NCI-H2227 treated with DMSO at 0.1 percent for 48 hours (cell line): ENCODE measurements around the gene TRPV6.

Experiments used
- DNase-seq: peaks from one replicate; lab custom pipeline; 2025; lab: John Stamatoyannopoulos, UW

TRPV6 gene

DNA sequence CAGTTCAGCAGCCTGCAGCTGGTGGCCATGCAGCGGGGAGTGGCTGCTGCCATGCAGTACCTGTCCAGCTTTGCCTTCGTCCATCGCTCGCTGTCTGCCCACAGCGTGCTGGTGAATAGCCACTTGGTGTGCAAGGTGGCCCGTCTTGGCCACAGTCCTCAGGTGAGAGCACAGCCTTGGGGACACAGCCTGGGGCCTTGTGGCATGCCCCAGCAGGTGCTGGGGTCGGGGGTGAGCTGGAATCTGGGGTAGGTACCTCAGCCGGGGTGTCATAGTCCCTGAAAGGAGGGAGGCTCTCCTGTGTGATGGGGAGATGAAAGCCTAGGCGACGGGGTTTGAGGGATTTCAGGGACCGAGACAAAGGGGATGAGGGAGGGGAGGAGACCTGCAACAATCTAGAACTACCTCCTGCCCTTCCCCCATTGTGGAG lies 16.5 kb downstream of the TRPV6 start:
- no peak for DNase-seq

DNA sequence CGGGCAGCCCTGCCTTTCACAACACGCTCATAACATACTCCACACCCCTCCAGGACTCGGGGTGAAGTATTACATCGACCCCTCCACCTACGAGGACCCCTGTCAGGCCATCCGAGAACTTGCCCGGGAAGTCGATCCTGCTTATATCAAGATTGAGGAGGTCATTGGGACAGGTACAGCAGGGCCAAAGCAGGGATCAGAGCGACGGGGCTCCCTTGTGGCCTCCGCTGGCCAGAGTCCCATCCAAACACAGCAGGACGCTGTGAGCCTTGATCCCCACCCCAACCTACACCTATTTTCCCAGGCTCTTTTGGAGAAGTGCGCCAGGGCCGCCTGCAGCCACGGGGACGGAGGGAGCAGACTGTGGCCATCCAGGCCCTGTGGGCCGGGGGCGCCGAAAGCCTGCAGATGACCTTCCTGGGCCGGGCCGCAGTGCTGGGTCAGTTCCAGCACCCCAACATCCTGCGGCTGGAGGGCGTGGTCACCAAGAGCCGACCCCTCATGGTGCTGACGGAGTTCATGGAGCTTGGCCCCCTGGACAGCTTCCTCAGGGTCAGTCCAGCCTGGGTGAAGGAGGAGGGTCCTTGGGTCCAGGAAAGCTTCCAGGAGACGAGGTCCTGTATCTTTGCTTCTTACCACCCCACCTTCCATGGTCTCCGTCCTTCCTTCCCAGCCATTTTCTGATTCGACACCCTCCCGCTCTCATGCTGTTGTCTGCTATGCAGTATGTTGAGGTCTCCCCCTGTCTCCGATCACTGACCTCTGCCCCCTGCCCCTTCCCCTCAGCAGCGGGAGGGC lies 17.2 kb downstream of the TRPV6 start:
- DNase-seq = no peak

DNA sequence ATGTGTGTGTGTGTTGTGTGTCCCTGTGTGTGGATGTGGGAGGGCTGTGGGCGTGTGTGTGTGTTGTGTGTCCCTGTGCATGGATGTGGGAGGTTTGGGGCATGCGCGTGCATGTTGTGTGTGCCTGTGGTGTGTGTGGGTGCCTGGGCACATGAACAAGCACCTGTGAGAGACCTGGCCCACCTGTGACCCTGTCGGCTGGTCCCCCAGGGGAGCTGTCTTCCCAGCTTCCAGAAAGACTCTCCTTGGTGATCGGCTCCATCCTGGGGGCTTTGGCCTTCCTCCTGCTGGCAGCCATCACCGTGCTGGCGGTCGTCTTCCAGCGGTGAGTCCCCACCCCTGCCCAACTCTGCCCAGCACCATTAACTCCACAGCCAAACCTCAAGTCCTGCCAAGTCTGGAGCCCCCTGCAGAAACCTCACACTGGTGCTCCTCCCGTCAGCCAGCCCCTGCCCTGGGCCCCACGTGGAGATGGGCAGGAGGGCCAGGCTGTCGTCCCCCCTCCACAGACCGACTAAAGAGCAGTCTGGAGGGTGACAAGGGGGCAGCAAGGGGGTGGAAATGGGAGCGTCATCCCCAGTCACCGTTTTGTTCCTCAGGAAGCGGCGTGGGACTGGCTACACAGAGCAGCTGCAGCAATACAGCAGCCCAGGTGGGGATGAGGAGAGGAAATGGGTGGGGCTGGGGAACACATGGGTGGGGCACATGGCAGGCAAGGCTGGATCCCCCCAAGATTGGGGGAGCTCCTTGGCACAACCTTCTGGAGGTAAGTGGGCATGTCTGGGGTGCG lies 18.0 kb downstream of the TRPV6 start:
- DNase-seq = no peak

DNA sequence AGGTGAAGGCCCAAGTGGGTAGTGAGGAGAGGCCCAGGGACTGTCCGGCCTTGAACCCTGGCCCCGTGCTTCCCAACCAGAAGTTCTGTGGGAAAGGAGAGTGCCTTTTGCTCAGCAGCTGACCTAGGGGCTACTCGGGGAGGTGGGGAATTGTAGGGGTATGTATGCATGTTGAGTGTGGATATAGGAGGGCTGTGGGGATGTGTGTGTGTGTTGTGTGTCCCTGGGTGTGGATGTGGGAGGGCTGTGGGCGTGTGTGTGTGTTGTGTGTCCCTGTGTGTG lies 18.5 kb downstream of the TRPV6 start:
- DNase-seq = no peak

DNA sequence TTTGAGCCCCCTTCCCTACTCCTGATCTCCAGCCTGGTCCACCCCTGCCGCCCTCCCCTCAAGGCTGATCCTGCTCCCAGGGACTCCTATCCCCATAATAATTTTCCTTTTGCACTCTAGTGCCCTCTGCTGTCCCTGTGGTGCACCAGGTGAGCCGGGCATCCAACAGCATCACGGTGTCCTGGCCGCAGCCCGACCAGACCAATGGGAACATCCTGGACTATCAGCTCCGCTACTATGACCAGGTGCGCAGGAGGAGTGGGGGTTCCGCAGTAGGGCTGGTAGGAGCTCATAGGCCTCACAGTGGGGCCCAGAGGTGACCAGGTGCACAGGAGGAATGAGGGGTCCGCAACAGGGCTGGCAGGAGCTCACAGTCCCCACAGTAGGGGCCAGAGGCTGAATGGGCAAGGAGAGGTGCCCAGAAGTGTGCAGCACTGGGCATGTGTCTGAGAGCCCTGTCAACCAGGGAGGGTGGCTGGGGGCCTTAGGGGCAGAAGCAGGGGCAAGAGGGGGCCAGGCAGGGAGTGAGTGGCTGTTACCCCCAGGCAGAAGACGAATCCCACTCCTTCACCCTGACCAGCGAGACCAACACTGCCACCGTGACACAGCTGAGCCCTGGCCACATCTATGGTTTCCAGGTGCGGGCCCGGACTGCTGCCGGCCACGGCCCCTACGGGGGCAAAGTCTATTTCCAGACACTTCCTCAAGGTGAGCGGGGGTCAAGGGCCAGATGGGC lies 19.0 kb downstream of the TRPV6 start:
- DNase-seq = no peak

DNA sequence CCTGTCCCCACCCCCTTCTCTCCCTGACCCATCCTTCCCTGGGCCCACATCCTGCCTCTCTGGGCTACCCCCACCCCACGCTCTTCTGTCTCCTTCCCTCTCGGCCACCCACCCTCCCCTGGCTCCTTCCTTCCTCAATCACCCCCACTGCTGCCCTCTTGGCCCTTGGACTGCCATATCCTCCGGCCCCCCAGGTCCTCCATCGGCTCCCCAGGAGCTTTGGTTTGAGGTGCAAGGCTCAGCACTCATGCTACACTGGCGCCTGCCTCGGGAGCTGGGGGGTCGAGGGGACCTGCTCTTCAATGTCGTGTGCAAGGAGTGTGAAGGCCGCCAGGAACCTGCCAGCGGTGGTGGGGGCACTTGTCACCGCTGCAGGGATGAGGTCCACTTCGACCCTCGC lies 19.8 kb downstream of the TRPV6 start:
- no peak for DNase-seq

DNA sequence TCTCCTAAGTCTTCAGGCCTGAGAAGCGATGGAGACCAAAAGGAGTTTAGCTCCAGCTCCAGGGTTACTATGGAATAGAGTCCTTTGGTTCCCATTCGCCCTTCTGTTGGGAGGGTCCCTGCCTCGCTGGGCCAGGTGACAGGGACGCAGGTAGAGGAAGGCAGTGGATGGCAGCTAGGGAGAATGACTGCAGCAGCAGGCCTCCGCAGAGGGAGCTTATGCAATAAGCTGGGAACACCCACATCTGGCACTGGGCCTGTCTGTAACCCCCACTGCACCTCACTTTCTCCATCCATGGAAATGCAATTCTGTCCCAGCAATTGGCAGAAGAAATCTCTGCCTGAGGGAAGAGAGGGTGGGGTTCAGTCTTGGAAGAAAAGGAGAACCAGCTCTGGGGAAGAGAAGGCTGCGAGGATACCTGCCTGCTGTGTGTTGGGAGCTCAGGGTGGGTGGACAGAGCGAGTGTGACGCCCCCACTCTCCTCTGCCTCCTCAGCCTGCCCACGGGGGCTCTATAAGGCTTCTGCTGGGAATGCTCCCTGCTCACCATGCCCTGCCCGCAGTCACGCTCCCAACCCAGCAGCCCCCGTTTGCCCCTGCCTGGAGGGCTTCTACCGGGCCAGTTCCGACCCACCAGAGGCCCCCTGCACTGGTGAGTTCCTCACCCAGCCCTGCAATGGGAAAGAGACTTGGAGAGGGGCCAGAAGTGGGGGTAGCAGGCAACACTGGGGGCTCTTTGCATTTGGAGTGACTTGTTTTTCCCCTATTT lies 20.4 kb downstream of the TRPV6 start:
- no peak for DNase-seq

DNA sequence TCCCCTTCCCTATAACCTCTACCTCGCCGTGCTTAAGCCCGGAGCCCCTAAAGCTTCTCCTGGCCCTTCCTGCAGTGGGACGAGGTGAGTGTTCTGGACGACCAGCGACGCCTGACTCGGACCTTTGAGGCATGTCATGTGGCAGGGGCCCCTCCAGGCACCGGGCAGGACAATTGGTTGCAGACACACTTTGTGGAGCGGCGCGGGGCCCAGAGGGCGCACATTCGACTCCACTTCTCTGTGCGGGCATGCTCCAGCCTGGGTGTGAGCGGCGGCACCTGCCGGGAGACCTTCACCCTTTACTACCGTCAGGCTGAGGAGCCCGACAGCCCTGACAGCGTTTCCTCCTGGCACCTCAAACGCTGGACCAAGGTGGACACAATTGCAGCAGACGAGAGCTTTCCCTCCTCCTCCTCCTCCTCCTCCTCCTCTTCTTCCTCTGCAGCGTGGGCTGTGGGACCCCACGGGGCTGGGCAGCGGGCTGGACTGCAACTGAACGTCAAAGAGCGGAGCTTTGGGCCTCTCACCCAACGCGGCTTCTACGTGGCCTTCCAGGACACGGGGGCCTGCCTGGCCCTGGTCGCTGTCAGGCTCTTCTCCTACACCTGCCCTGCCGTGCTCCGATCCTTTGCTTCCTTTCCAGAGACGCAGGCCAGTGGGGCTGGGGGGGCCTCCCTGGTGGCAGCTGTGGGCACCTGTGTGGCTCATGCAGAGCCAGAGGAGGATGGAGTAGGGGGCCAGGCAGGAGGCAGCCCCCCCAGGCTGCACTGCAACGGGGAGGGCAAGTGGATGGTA lies 21.5 kb downstream of the TRPV6 start:
- DNase-seq = no peak

DNA sequence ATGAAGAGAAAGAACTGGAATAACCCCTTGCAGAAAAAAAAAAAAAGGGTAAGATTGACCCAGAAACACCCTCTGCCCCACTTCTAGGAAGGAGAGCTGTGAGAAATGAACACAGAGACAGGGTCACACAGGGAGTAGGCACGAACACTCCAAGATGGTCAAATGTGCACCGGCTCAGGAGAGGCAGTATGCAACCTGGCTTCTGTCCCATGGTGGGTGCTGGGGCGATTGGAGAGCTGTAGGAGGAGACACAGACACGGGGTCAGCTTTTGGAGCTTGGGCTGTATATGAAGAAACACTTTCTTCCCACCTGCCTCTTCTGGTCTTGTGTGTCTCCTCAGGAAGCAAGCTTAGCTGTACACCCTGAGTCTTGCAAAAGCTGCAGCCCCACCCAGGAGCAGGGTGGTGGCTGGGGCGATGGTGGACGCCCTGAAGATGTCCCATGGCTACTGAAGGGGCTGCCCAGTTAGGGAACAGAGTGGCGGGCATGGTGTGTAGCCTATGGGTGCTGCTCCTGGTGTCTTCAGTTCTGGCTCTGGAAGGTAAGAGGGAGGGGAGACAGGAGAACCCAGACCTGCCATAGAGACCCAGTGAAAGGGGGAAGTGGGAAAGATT lies 22.7 kb downstream of the TRPV6 start:
- no peak for DNase-seq

DNA sequence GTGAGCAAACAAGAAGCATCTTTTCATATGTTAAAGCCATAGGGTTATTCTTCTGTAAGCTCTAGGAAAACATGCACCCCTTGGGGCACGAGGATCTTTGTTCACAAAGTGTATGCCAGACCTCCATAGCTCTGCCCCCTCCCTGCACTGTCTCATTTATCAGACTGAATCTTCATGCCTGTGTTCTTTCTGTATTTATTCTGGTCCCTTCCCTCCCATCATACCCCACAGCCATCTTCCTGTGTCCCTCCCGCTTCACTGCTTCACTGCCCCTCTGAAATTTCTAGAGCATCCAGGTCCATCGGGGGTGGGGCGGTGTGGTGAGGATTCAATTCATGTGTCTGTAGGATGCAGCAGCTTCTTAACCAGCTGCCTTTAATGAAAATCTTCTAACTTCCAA lies 23.2 kb downstream of the TRPV6 start:
- no peak for DNase-seq

DNA sequence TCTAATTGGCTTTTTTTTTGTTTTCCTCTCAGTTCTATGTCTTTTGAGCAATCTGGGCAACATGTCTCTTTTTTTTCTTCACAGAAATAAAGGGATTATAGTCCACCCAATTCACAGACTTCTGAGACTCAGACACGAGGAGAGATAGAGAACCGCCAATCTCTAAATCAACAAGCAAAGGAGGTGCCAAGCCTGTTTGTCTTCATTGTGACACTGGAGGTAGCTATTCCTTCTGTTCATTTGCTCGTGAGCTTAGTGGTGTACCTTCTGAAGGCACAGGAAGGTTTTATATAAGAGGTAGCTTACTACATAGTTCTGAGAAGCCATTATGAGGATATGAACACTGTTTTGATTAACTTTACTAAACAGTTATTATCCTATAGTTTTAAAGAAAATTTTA lies 24.6 kb downstream of the TRPV6 start:
- no peak for DNase-seq

DNA sequence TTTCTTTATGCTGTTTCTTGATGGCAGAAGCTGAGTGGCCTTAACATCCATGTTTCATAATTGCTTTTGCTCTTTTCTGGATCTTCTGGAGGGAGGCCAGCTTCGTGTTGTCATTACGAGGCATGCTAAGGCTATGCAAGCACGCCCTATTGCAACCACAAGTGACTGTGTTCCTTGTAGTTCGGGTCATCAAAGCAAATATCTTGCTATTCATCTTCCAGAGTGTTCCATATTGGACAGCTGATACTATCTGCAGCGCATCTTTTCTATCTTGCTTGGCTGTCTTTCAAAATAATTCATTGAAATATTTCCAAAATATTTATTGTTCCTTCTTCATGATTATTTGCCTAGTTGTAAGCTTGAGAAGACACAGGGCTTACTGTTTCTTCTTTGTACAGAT lies 25.7 kb downstream of the TRPV6 start:
- no peak for DNase-seq

DNA sequence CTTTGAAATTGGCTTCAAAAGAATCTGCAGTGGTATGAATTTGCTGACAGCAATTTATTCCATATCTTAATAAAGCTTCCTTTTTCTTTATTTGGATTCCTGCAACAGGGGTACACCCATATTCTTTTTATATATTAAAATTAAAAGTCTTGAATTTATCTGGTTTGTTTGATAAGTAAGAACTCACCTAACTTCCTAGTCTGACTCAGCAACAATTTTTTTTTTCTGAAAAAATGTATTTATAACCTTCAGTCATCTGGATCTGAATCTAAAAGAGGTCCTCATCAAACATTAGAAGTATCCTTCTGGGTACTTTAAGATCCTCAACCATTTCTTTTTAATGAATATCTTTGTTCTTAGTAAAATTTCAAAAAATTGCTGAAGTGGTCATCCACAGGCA lies 26.1 kb downstream of the TRPV6 start:
- no peak for DNase-seq

DNA sequence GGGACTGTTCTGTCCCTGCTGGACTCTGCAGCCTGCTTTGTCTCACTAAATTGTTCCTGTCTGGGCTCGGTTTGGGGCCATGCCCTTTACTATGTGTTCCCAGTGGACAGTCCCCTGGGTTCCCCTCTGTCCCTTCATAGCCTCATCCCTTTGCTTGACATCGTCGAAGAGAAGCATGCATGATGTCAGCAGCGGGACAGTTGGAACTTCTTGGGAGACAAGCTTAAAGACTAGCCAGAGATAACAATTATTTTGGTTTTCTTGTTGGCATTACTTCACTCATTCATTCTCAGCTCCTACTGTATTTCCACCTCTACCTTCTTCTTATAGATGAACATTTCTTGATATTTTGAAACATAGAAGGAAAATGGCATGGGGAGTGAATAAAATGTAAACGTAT lies 27.9 kb downstream of the TRPV6 start:
- no peak for DNase-seq

DNA sequence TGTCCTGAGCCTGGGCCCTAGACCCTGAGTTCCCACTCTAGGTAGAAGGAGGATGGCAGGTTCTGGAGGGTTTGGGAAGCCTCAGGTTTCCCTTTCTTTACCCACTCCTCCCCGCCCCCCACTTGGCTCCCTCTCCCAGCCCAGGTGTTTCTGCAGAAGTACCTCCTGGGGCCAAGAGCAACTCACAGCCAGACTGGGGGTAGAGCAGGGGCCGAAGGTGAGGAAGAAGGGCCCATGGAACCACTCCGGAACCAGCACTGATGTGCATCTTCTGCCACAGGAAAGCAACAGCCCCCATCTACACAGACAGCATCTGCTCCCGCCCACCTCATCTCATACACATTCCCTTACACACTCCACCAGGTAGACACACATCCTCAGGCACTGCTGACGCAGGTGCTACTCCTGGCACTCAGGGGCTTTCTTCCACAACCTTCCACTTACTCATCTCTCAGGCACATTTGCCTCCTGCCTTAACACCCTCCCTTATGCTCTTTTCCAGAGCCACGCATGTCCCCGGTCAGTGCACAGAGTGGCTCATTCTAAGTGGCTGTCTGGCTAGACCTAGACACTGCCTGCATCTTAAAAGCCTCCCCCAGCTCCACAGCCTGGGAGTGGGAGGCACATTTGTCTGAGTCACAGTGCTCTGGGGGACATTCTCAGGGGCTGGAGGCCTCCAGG lies 28.8 kb downstream of the TRPV6 start:
- no peak for DNase-seq

DNA sequence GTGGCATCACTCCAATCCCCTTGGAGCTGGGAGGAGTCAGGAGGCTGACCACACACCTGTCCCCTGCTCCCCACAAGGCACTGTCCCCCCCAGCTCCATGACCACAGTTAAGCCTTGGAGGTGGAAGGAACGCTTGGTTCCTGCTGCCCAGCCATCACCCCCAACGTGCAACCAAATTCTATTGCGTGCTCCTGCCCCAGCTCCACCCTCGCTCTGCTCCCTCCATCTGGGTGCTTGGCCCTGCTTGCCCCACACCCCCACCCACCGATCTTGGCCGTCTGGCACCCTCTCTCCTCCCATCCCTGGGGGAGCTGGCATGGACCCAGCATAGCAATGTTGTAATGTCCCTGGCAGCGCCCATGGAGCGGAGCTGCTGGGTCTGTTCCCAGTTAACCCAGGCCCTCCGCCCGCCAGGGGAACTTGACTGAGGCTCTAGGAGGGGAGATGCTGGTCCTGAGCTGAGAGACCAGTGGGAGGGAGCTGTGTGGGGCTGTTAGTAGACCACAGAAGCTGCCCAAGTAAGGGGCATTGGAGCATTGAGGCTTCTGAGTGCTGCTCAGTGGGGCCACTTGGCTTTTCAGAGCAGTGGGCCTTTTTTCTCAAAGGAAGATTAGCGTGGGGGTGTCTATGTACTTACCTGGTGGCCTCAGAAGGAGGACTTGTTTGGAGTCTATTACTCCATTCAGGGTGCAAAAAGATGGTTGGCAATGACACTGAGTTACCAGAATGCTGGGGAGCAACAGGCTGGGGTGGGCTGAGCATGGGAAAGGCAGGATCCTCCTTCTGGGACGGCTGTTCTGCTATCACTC lies 29.6 kb downstream of the TRPV6 start:
- DNase-seq = no peak

DNA sequence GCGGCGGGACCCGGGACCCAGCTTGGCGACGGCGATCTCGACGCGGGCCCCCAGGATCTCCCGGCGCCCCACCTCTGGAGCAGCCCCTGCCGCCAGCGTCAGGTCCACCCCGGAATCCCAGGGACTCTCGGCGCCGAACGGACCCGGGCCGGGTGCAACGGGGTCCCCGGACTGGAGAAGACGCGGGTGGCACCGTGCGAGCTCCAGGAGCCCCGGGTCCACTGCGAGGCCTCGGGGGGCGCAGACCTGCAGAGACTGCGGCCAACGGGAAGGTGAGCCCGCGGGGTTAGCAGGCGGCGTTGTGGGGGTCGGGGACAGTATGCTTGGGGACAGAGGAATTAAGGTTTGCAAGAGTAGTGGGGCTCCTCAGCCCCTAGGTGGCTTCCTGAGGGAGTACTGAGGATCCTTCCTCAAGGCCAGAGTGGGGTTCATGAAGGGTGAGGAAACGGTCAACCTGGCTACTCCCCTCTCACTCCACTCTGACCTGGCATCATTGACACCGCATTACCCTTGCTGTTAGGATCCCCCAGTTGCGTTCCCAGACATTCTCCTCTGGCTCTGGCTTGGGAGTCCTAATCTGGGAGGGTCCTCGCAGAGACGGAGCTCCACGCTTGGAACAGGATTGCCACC lies 30.3 kb downstream of the TRPV6 start:
- DNase-seq = no peak

DNA sequence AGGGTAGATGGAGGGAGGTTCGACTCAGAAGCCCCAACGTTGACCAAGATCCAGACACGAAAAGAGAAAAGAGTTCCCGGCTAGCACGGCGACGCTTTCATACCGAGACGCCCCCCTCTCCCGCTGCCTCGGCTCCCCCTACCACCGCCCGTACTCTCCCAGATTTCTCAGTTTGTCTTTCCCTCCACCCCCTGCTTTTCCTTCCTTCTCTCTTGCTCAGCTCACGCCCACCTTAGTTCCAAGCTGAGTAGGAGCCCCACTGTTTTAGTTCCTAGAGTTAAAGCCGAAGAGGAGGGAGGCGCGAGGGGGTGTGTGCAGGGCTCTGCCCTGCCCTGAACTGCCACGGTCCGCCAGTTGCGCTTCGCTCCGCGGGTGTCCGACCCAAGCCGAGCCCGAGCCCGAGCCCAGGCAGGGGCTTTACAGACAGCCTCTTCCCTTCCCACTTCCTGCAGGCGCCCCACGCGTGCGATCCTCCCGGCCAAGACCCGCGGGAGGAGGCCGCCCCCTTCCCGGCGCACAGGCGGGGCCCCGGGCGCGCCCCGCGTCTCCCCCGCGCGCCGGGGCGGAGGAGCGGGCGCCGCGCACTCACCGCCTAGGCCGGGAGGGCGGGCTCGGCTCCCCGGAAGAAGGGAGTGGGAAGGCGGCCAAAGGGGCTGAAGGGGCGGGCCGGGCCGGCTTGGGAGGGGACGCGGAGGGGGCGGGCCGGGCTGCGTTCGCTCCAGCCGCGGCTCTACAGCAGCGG lies 31.0 kb downstream of the TRPV6 start, which contains the start of gene EPHB6:
Gene EPHB6, plus strand, starts transcription at position 705 of the 742 bp plus-strand sequence. CDS start 8,152 bp downstream, outside the sequence.
- no peak for DNase-seq
